CD14-positive monocyte (primary cell): ENCODE data around the gene DYNLT2. TPM values are rescaled to one million over a fixed set of nuclear protein-coding genes. Genes with fewer than 3 reads are reported as not detected.

ENCODE experiments used
- DNase-seq, 3 donors: peaks; one replicate each; pipeline ENCODE4 v3.0.0-alpha.2; 2011 to 2022
- H2AFZ ChIP-seq: 2 replicates; pipeline ENCODE4 v1.6.0; 2012; ENCODE audit warnings: mild to moderate bottlenecking, low read depth, low read length, inconsistent platforms; ENCODE audit not compliant: insufficient read depth, poor library complexity, severe bottlenecking
- H3K27ac ChIP-seq, 2 donors: 1 replicate in 1 of 2; 2 replicates in 1 of 2; pipeline ENCODE4 v1.5.1; 2012 to 2013; ENCODE audit warnings: low read length in 2 of 2, control low read depth in 1 of 2, inconsistent platforms in 1 of 2, low read depth in 1 of 2, mild to moderate bottlenecking in 1 of 2
- H3K27me3 ChIP-seq, 2 donors: one replicate each; pipeline versions ENCODE4 v1.6.0 to v1.6.1; 2011 to 2013; ENCODE audit warnings: low read length in 2 of 2; ENCODE audit not compliant: control insufficient read depth in 2 of 2, insufficient read depth in 2 of 2
- H3K36me3 ChIP-seq, 2 donors: replicated peaks in 1 of 2; 1 replicate in 1 of 2; 2 replicates in 1 of 2; pipeline versions ENCODE4 v1.5.1 to v1.6.1; 2012 to 2013; ENCODE audit warnings: low read length in 2 of 2, control low read depth in 1 of 2, inconsistent platforms in 1 of 2, mild to moderate bottlenecking in 1 of 2; ENCODE audit not compliant: insufficient read depth in 2 of 2, control insufficient read depth in 1 of 2
- H3K4me1 ChIP-seq, 2 donors: 1 replicate in 1 of 2; 2 replicates in 1 of 2; pipeline versions ENCODE4 v1.5.1 to v1.6.1; 2012 to 2013; ENCODE audit warnings: low read length in 2 of 2, control low read depth in 1 of 2, inconsistent platforms in 1 of 2, mild to moderate bottlenecking in 1 of 2, moderate library complexity in 1 of 2; ENCODE audit not compliant: insufficient read depth in 2 of 2, control insufficient read depth in 1 of 2
- H3K4me2 ChIP-seq: replicated peaks from 2 replicates; pipeline ENCODE3; 2012; ENCODE audit warnings: low read length, moderate library complexity, mild to moderate bottlenecking; ENCODE audit not compliant: poor library complexity, severe bottlenecking; ENCODE audit errors: extremely low read depth
- H3K4me3 ChIP-seq, 3 experiments: fragments of 200-600 bp in 1 of 3; sonication (generic) in 1 of 3; replicated peaks in 1 of 3; 1 replicate in 2 of 3; 2 replicates in 1 of 3; pipeline ENCODE4 v1.5.1; 2011 to 2013; ENCODE audit warnings: low read length in 3 of 3, mild to moderate bottlenecking in 3 of 3, control low read depth in 2 of 3, low read depth in 2 of 3, inconsistent platforms in 1 of 3, moderate library complexity in 1 of 3
- H3K79me2 ChIP-seq: 2 replicates; pipeline ENCODE4 v1.6.0; 2012; ENCODE audit warnings: mild to moderate bottlenecking, control low read depth, inconsistent platforms, low read length, moderate library complexity; ENCODE audit not compliant: insufficient read depth
- H3K9ac ChIP-seq: 2 replicates; pipeline ENCODE4 v1.6.0; 2017; ENCODE audit warnings: low read length, mild to moderate bottlenecking; ENCODE audit not compliant: insufficient read depth, poor library complexity, severe bottlenecking
- H3K9me3 ChIP-seq, 2 donors: replicated peaks in 1 of 2; 1 replicate in 1 of 2; 2 replicates in 1 of 2; pipeline versions ENCODE4 v1.5.1 to v1.6.1; 2012 to 2013; ENCODE audit warnings: low read length in 2 of 2, control low read depth in 1 of 2; ENCODE audit not compliant: control insufficient read depth in 1 of 2, insufficient read depth in 1 of 2
- H4K20me1 ChIP-seq: 2 replicates; pipeline ENCODE4 v1.6.0; 2012; ENCODE audit warnings: mild to moderate bottlenecking, low read length, control low read depth, moderate library complexity; ENCODE audit not compliant: insufficient read depth
- H3K27ac Mint-ChIP-seq, 7 donors: one replicate each; pipeline ENCODE4 v1.8.0; 2020; ENCODE audit warnings: mild to moderate bottlenecking in 7 of 7, mixed read lengths in 7 of 7, moderate library complexity in 6 of 7, inconsistent platforms in 2 of 7
- H3K27me3 Mint-ChIP-seq, 3 donors: one replicate each; pipeline ENCODE4 v1.8.0; 2021 to 2022; ENCODE audit warnings: low read depth in 3 of 3, mild to moderate bottlenecking in 3 of 3, mixed read lengths in 3 of 3, moderate library complexity in 3 of 3, inconsistent platforms in 1 of 3
- H3K36me3 Mint-ChIP-seq, 2 donors: one replicate each; pipeline ENCODE4 v1.8.0; 2020; ENCODE audit warnings: mixed read lengths in 2 of 2, inconsistent platforms in 1 of 2, mild to moderate bottlenecking in 1 of 2
- H3K4me1 Mint-ChIP-seq: one replicate; pipeline ENCODE4 v1.8.0; 2020; ENCODE audit warnings: mild to moderate bottlenecking, mixed read lengths
- H3K4me3 Mint-ChIP-seq, 2 donors: one replicate each; pipeline ENCODE4 v1.8.0; 2020; ENCODE audit warnings: mild to moderate bottlenecking in 2 of 2, mixed read lengths in 2 of 2, moderate library complexity in 1 of 2
- H3K9me3 Mint-ChIP-seq, 7 donors: one replicate each; pipeline ENCODE4 v1.8.0; 2020 to 2022; ENCODE audit warnings: mixed read lengths in 7 of 7, mild to moderate bottlenecking in 6 of 7, moderate library complexity in 6 of 7, inconsistent platforms in 2 of 7
- WGBS: methylation state at CpG from one replicate; pipeline ENCODE4 v1.1.5; 2013; ENCODE audit warnings: missing lambda C conversion rate; ENCODE audit not compliant: insufficient coverage; 5-methylcytosine and 5-hydroxymethylcytosine counted together
- intact Hi-C, 2 donors: fragments of 100-400 bp; cut with micrococcal nuclease; formaldehyde crosslinking; loops; one replicate each; pipeline versions ENCODE4 v1.15.0 to v1.15.1; 2023
- polyA plus RNA-seq, 3 donors: library from polyadenylated mRNA; depleted of rRNA in 1 of 3; unstranded in 2 of 3; stranded (reverse) in 1 of 3; fragments of 300-500 nt in 2 of 3; fragments of >200 nt in 1 of 3; fragmentation: Illumina TruSeq in 2 of 3; gene quantifications; 1 replicate in 2 of 3; 2 replicates in 1 of 3; pipeline ENCODE4 v1.2.3, GENCODE V29; 2012 to 2021
- TF ChIP-seq, protein P1 (sequence below): fragments of 200-600 bp; IDR thresholded peaks from one replicate; pipeline ENCODE4 v1.8.0; 2022; ENCODE audit warnings: antibody characterized with exemption, mild to moderate bottlenecking

DYNLT2 gene
- polyA plus RNA-seq, 3 donors = 0.19 to 1.5 (median 0.86) TPM

GRCh38 chr6:169777896-169778295 lies 26.5 kb upstream of the DYNLT2 start:
- Histone ChIP-seq H3K79me2 (no peaks in the 10 kb centered on the region), H3K4me2 (no peak overlapping the region), H3K9ac (no peak overlapping the region), H3K27ac (no peak overlapping the region), H3K9me3 (no peaks in the 10 kb centered on the region), H2AFZ (no peak overlapping the region), H3K27me3 (no peaks in the 10 kb centered on the region), H4K20me1 (no peaks in the 10 kb centered on the region), H3K4me1 (no peaks in the 10 kb centered on the region), H3K4me3 (no peak overlapping the region), H3K36me3 (peaks cover 42 to 83% of the 10 kb centered on the region in 2 donors)
- TF ChIP-seq, protein P1, sequence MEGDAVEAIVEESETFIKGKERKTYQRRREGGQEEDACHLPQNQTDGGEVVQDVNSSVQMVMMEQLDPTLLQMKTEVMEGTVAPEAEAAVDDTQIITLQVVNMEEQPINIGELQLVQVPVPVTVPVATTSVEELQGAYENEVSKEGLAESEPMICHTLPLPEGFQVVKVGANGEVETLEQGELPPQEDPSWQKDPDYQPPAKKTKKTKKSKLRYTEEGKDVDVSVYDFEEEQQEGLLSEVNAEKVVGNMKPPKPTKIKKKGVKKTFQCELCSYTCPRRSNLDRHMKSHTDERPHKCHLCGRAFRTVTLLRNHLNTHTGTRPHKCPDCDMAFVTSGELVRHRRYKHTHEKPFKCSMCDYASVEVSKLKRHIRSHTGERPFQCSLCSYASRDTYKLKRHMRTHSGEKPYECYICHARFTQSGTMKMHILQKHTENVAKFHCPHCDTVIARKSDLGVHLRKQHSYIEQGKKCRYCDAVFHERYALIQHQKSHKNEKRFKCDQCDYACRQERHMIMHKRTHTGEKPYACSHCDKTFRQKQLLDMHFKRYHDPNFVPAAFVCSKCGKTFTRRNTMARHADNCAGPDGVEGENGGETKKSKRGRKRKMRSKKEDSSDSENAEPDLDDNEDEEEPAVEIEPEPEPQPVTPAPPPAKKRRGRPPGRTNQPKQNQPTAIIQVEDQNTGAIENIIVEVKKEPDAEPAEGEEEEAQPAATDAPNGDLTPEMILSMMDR = no peak
- Mint-ChIP-seq H3K4me1 (no peaks in the 10 kb centered on the region), H3K36me3 (peaks cover 66 to 76% of the 10 kb centered on the region in 2 donors), H3K4me3 (no peak overlapping the region), H3K9me3 (peaks cover 0 to 8% (median 1%) of the 10 kb centered on the region in 7 donors), H3K27ac (peak overlapping the region in 2 of 7 donors; percentile 6 to 26), H3K27me3 (no peaks in the 10 kb centered on the region)
- WGBS = 93% methylated on average over 3 of the region's 12 CpGs
- no peak for DNase-seq
- intact Hi-C loops = no loop called here

- no peak overlapping the region for H2AFZ ChIP-seq
- TF ChIP-seq, protein P1 = no peak
- intact Hi-C loops = no loop called here
- H3K9ac ChIP-seq = no peak overlapping the region
- no peak overlapping the region for H3K27ac ChIP-seq
- H3K27ac Mint-ChIP-seq = no peak overlapping the region
- H3K9me3 Mint-ChIP-seq = peaks cover 0 to 3% (median 0%) of the 10 kb centered on the region in 7 donors
- DNase-seq = no peak
- peaks cover 70 to 78% of the 10 kb centered on the region in 2 donors for H3K36me3 Mint-ChIP-seq
- no peak overlapping the region for H3K4me2 ChIP-seq
- H3K4me1 Mint-ChIP-seq = no peaks in the 10 kb centered on the region
- no peak overlapping the region for H3K4me3 Mint-ChIP-seq
- H4K20me1 ChIP-seq = no peaks in the 10 kb centered on the region
- H3K27me3 ChIP-seq = no peaks in the 10 kb centered on the region
- H3K4me3 ChIP-seq = no peak overlapping the region
- H3K27me3 Mint-ChIP-seq = no peaks in the 10 kb centered on the region
- no peaks in the 10 kb centered on the region for H3K4me1 ChIP-seq
- H3K79me2 ChIP-seq = no peaks in the 10 kb centered on the region
- WGBS = 100% methylated on average over 6 of the region's 13 CpGs
- no peaks in the 10 kb centered on the region for H3K9me3 ChIP-seq
- peaks cover 44 to 89% of the 10 kb centered on the region in 2 donors for H3K36me3 ChIP-seq
Observed at GRCh38 chr6:169776379-169776778, 25.0 kb upstream of the DYNLT2 start.
